T-helper 9 cell (primary cell): Measurements from ENCODE around the gene ITLN1.
"Not testable (repeated sequence)": the region's sequence is repeated elsewhere in the genome, so short reads cannot be mapped to it uniquely, and the experiment has no call there.

Experiments used
- DNase-seq: peaks from one replicate; pipeline ENCODE4 v3.0.0-alpha.2; 2020

ITLN1 gene

GRCh38 chr1:160882582-160882981, 2.4 kb downstream of the ITLN1 start:
- no peak for DNase-seq

GRCh38 chr1:160881264-160881663, 3.7 kb downstream of the ITLN1 start:
- not testable (repeated sequence) for DNase-seq

- DNase-seq = no peak
Observed at GRCh38 chr1:160880216-160880615, 4.8 kb downstream of the ITLN1 start.

- no peak for DNase-seq
Observed at GRCh38 chr1:160879056-160879455, 5.9 kb downstream of the ITLN1 start.

GRCh38 chr1:160877221-160877620, 7.8 kb downstream of the ITLN1 start:
- no peak for DNase-seq

GRCh38 chr1:160876311-160876710, 8.7 kb downstream of the ITLN1 start:
- no peak for DNase-seq

- not testable (repeated sequence) for DNase-seq
Observed at GRCh38 chr1:160875591-160875990, 9.4 kb downstream of the ITLN1 start.

- no peak for DNase-seq
Observed at GRCh38 chr1:160874935-160875334, 10.0 kb downstream of the ITLN1 start.

- DNase-seq = no peak
Observed at GRCh38 chr1:160868141-160868540, 16.8 kb downstream of the ITLN1 start.

GRCh38 chr1:160867651-160868050, 17.3 kb downstream of the ITLN1 start:
- DNase-seq = not testable (repeated sequence)

GRCh38 chr1:160866695-160867260, 18.2 kb downstream of the ITLN1 start:
- DNase-seq = no peak

GRCh38 chr1:160866001-160866694, 18.8 kb downstream of the ITLN1 start:
- no peak for DNase-seq

- DNase-seq = no peak
Observed at GRCh38 chr1:160865337-160865736, 19.6 kb downstream of the ITLN1 start.

GRCh38 chr1:160864173-160864572, 20.8 kb downstream of the ITLN1 start:
- no peak for DNase-seq

GRCh38 chr1:160863774-160864131, 21.2 kb downstream of the ITLN1 start:
- DNase-seq = no peak

- DNase-seq = no peak
Observed at GRCh38 chr1:160863061-160863773, 21.8 kb downstream of the ITLN1 start.

- peak; percentile 4 for DNase-seq
Observed at GRCh38 chr1:160862203-160863060, 22.5 kb downstream of the ITLN1 start, which contains the start of gene CD244. CD244 (minus strand) TSS chr1:160862887; CDS start chr1:160862677, 210 bp downstream.

GRCh38 chr1:160860840-160861505, 24.0 kb downstream of the ITLN1 start:
- no peak for DNase-seq

- no peak for DNase-seq
Observed at GRCh38 chr1:160859166-160859565, 25.8 kb downstream of the ITLN1 start.

- DNase-seq = no peak
Observed at GRCh38 chr1:160858507-160858906, 26.5 kb downstream of the ITLN1 start.

- no peak for DNase-seq
Observed at GRCh38 chr1:160858097-160858496, 26.9 kb downstream of the ITLN1 start.

GRCh38 chr1:160855181-160855981, 29.6 kb downstream of the ITLN1 start:
- DNase-seq = no peak
